Measurements from ENCODE around the gene NSL1.
"Not testable (repeated sequence)": the region's sequence is repeated elsewhere in the genome, so short reads cannot be mapped to it uniquely, and the experiment has no call there.

NSL1 gene

GRCh38 chr1:212737559-212737958 is 54.0 kb downstream of the NSL1 start:
- Histone ChIP-seq H3K27ac (no peak overlapping the region), H3K4me3 (no peak overlapping the region)
- no peak for TF ChIP-seq CTCF (IDR thresholded peaks at IDR 0.05)
- no peak for DNase-seq (ENCODE audit: low spot score)

GRCh38 chr1:212733109-212733508 is 58.5 kb downstream of the NSL1 start:
- DNase-seq (ENCODE audit: low spot score): no peak
- Histone ChIP-seq H3K4me3 (no peak overlapping the region), H3K27ac (no peak overlapping the region)
- no peak for TF ChIP-seq CTCF (IDR thresholded peaks at IDR 0.05)

GRCh38 chr1:212731630-212732029 is 59.9 kb downstream of the NSL1 start:
- DNase-seq (ENCODE audit: low spot score): no peak
- no peak for TF ChIP-seq CTCF (IDR thresholded peaks at IDR 0.05)
- Histone ChIP-seq H3K27ac (no peak overlapping the region), H3K4me3 (no peak overlapping the region)

GRCh38 chr1:212728606-212729005 is 63.0 kb downstream of the NSL1 start:
- TF ChIP-seq CTCF (IDR thresholded peaks at IDR 0.05): no peak

GRCh38 chr1:212727386-212728181 is 64.0 kb downstream of the NSL1 start:
- no peak for DNase-seq (ENCODE audit: low spot score)
- TF ChIP-seq CTCF (IDR thresholded peaks at IDR 0.05): no peak
- Histone ChIP-seq H3K4me3 (no peak overlapping the region), H3K27ac (no peak overlapping the region)

More at GRCh38 chr1:212728606-212729005, 63.0 kb downstream of the NSL1 start:
- DNase-seq (ENCODE audit: low spot score): no peak
- Histone ChIP-seq H3K27ac (no peak overlapping the region), H3K4me3 (no peak overlapping the region)

GRCh38 chr1:212724679-212725078 is 66.9 kb downstream of the NSL1 start:
- DNase-seq (ENCODE audit: low spot score); H3K4me3 ChIP-seq; H3K27ac ChIP-seq: not testable (repeated sequence)

GRCh38 chr1:212722270-212722957 is 69.2 kb downstream of the NSL1 start:
- no peak for TF ChIP-seq CTCF (IDR thresholded peaks at IDR 0.05)
- no peak overlapping the region for H3K27ac ChIP-seq
- H3K4me3 ChIP-seq: no peak overlapping the region
- DNase-seq (ENCODE audit: low spot score): no peak
